ENCODE measurements around the gene DTWD1. TPM values are rescaled to one million over a fixed set of nuclear protein-coding genes. Genes with fewer than 3 reads are reported as not detected.
"Not testable (repeated sequence)": the region's sequence is repeated elsewhere in the genome, so short reads cannot be mapped to it uniquely, and the experiment has no call there.

Gene DTWD1
- total RNA-seq, 1 experiment from 2014 or later: 23.8 TPM

DNA sequence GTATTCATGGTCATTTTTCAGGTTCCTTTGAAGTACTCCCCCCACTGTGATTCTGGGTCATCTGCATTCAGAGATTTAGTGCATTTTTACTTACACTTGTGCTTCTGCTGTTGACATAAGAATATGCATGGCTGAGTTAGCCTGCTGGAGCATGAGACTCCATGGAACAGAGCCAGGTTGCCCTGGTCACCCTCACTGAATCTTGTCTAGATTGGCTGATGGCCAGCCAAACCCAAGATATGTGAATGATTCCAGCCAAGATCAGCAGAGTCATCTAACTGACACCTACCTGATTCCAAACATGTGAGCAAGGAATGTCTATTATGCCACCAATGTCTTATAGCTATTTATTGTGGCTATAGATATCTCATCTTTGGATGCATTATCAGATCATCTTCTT lies 25.1 kb downstream of the DTWD1 start:
- peak; percentile 22 for DNase-seq (ENCODE audit: low read depth)

DNA sequence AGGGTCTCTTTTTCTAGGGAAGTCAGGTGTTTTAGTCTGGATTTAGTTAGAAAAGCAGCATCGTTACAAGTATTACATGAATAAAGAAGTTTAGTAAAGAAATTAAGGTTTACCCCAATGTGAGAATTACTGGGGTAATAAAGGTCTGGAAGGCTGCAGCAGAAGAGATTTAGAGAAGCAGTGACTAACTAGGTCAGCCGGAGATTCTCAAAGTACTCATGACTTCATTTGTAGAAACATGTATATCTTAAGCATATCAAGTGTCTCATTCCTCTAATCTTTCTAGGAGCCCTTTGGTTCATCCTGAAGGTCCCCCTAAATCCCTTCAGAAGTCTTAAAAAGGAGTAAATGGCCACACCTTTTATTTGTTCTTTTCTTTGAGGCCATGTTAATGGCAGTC lies 26.0 kb downstream of the DTWD1 start:
- DNase-seq (ENCODE audit: low read depth): no peak

DNA sequence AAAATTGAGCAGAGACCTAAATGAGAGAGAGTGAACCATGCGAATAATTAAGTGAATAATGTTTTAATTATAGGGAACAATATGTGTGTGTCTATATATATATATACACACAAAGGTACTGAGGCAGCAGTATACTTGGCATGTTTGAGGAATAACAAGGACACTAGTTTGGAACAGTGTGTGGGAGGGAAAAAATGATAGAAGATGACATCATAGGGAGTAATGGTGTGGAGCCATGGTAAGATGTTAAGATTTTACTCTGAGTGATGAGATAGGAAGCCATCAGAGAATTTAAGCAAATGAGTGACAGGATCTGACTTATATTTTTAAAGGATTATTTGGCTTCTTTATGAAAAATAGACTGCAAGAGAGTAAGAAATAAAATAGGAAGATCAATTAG lies 29.1 kb downstream of the DTWD1 start:
- DNase-seq (ENCODE audit: low read depth): no peak

DNA sequence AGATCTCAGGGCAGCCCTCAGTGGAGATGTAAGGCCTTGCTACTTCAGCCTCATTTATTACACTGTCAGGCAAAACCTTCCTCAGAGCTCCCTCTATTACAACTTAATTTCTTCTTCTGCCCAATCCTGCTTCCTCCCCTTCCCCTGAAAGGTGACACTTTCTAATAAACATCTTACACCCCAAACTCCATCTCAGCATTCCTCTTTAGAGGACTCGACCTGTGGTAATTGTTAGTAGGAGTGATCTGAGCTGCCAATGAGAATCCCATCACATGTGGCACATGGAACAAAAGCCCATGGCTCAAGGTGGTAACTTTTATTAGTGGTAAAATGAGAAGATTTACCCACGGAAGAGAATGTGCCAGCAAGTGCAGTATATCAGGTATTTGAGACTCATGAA lies 29.8 kb downstream of the DTWD1 start:
- DNase-seq (ENCODE audit: low read depth): no peak

DNA sequence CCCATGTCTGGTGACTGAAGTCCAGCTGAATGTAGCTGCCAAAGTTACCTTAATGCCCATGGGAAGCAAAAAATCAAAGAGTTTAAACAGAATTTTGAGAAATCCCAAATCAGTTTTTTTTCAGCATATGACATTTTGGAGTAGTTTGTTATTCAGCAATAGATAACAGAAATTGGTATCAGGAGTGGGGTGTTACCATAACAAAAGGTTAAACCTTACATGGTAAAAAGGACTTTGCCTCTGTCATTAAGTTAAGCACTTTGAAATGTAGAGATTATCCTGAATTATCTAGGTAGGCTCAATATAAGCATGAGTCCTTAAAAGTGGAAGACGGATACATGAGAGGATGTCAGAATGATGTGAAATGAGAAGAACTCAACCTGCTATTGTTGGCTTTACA lies 32.1 kb downstream of the DTWD1 start:
- DNase-seq (ENCODE audit: low read depth): no peak

DNA sequence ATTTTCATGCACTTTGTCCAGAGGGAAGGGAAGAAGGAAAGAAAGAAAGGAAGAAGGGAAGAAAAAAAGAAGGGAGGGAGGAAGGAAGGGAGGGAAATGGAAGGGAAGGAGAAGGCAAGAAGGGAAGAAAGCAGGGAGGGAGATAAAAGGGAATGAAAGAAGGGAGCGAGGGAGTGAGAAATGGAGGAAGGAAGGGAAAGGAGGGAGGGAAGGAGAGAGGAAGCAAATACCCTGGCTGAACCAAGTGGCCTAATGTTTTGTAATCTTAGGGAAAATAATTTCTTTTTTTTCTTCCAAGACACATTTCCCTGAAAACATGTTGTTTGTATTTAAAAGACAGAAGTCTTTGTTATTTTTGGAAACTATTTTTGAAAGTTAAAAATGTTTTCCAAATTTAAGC lies 35.9 kb downstream of the DTWD1 start:
- no peak for DNase-seq (ENCODE audit: low read depth)

DNA sequence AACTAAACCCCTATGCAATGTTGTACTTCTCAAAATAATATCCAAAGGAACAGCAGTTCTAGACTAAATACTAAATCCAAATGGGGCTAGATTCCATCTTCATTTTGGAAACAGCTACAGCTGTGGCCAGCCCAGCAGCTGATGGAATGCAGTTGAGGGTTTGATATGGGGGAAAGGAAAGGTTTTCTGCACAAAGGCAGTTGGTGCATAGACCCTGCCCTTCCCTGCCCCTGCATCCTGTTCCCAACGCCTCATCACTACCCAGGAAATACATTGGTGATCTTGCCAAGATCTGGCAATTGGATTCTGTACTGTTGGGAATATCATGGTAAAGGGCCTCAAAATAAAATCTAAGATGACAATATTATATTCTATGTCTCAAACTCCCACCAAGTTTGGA lies 43.9 kb downstream of the DTWD1 start:
- peak; percentile 7 for DNase-seq (ENCODE audit: low read depth)

DNA sequence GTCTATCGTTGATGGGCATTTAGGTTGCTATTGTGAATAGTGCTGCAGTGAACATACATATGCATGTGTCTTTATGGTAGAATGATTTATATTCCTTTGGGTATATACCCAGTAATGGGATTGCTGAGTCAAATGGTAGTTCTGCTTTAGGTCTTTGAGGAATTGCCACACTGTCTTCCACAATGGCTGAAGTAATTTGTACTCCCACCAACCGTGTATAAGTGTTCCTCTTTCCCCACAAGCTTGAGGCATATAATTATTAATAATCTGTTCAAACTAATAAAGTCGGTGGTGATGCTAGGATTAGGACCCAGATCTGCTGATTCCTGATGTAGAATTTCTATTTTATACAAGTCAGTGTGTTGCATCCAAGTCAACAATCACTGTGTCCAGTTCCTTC lies 45.6 kb downstream of the DTWD1 start:
- not testable (repeated sequence) for DNase-seq (ENCODE audit: low read depth)

DNA sequence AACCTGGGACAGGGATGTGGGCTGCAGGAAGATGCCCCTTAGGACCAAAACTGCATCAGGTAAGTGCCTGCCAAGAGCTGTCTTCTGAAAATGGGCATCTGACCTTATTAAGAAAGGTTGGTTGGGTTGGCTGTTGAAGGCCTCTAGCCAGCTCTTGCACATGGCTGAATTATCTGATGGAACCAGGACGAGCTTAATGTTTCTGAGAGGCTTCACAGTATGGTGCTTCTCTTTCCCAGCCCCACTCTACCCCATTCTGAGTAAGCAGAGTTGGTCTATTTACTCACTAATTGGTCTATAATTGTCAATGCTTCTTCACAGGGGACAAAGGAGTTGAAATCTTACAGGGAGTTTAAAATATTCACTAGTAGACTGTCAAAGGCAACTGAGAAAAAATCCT lies 48.4 kb downstream of the DTWD1 start:
- DNase-seq (ENCODE audit: low read depth): no peak

DNA sequence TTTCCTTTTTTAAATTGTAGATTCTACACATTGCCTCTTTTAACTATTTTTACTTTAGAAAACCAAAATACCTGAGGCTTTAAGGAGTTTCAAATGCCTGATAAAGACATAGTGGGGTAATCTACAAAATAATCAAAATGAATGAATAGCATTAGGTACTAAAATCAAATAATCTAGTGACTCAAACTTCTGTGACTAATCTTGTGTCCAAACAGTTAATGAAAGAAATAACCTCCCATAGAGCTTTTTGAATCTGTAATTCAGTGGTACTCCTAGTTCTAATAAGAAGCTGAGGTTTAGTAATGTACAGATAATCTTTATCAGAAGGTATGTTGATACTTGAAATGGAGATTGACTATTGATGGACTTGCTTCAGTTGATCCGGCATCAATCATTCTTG lies 53.0 kb downstream of the DTWD1 start:
- DNase-seq (ENCODE audit: low read depth): no peak

DNA sequence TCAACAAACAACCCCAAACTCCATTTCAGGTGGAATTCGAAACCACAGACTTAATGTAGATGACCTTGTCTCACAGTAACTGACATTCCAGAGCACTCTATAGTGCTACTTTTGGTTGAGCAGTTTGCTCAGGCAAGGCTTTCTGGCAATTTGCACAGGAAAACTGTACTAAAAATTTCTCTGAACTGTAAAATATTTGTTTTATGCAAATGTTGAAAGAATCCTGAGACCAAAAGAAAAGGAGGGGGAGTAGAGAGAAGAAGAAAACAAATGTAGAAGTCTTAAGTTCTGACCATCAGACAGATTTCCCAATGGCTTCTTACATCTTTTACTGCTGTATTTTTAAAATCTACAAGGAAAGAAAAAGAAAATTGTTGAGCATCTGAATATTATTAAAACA lies 53.5 kb downstream of the DTWD1 start:
- peak; percentile 18 for DNase-seq (ENCODE audit: low read depth)

DNA sequence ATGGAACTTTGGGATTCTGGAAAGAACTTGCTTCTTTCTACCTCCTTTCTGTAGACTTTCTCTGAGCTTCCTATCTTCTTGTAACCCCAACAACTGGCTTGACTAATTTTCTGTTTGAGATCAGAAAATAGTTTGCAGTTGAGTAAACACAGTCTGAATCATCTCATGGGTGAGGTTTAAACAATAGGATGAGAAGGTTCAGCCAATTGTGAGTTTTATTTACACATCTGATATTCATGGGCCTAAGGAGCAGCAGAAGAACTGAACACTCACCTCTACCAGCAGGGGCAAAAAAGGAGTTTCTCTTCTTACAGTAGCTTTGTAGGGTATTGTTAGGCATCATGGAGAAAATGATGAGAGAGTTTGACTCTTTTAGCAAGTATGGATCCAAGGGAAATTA lies 54.2 kb downstream of the DTWD1 start:
- DNase-seq (ENCODE audit: low read depth): peak; percentile 96

DNA sequence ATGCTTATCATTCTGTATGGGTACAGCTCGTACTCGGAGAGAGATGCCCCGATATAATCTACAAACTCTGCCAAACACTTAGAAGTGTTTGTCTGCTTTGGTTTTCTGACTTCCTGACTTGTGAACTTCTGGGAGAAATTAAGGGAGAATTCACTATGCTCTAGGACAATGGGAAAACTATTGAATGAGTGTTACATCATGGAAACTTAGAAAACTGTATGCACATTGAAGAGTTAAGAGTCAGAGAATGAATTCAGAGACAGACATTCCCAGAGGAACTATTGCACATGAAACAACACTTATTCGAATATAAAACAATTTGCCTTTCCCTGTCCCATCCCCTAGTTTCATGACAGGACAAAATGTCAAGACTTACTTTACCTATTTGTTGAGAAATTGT lies 57.8 kb downstream of the DTWD1 start:
- DNase-seq (ENCODE audit: low read depth): no peak

DNA sequence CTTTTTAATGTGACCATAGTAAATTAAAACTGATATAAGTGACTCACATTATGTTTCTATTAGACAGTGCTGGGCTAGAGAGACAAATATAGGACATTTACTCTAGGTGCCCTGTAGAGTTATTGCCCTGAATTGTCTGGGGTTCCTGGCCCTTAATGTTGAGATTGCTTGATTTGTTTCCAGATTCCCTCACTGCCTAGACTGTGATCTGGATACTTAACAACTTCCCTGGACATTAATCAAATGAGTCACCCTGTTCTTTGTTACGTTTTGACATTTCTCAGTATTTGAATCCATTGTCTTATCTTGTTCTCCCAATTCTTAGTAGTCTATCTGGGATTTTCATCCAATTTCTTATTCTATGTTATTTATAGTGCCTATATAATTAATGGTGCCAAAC lies 65.8 kb downstream of the DTWD1 start:
- peak; percentile 45 for DNase-seq (ENCODE audit: low read depth)

DNA sequence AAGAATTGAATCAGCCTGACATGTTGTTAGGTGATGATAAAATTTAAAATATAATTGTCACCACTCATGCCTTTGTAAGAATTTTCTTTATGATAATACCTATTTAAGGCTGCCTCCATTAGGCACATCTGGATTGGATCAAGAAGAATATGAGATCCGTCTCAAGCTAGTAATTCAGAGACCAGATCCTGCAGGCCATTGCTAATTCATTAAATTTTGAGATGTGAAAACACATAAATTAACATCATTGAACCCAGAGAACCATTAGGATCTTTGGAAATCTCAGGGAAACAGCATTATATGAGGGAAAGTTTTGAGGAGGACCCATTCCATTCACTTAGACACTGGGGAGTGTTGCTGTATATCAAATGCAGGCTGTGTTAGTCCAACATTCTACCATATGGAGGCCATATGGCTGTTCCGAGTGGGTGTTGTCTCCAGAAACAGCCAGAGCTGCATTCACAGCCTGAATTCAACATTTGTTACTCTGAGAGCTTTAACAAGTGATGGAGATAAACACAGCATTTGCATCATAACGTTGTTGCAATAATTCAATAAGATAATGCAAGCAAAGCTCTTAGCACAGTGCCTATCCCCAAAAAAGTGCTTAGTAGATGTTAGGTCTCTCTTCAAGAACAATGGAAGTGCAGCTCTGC lies 67.4 kb downstream of the DTWD1 start:
- no peak for DNase-seq (ENCODE audit: low read depth)

DNA sequence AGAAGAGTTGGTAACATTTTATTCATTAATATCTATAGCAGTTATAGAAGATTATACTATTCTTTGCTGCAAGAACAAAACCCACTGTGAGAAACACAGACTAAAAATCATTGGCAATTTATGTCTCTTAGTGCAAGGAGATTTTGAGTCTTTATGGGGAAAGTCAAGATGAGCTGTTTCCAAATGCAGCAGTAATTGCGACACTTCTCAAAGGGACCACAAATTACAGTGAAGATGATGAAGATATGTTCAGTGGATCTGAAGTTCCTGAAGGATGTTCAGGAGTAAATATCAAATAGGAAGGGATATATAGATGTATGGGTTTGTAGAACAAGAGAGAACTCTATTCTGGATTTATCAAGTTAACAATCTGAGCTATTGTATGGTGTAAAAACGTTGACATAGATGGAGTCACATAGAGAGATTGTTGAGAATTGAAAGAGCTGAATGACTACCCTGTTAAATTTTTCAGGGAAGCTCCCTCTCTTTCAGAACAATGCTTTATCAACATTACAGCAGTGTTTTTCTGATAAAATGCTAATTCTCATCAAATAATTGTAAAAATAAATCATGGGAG lies 71.8 kb downstream of the DTWD1 start:
- no peak for DNase-seq (ENCODE audit: low read depth)

DNA sequence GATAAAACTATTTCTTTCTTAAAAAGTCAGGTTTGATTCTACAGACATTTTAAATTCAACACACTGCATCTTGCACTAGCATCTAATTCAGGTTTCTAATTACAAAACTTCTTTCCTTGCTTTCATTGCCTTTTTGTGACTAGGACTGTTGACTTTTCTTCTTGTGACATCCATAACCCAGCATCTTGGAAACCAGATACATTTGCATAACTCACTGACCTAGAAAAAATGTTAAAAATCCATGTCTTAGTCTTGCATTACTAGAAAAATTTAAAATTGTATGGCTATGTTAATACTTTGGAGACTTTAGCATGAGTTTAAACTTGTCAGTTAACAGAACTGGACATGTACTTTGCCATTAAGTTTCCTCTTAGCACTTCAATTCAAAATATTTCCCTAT lies 72.7 kb downstream of the DTWD1 start:
- peak; percentile 10 for DNase-seq (ENCODE audit: low read depth)

DNA sequence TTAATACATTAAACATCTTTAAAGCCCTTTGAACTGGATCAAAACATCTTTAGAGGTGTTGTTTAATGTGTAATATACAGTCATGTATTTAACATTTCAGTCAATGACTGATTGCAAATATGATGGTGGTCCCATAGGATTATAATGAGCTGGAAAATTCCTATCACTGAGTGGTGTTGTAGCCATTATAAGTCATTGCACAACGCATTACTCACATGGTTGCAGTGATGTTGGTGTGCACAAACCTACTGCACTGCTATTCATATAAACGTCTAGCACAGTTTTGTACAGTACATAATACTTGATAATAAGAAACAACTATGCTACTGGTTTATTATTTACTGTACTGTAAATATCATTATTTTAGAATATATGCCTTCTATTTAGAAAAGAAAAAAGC lies 75.6 kb downstream of the DTWD1 start:
- DNase-seq (ENCODE audit: low read depth): peak; percentile 34

DNA sequence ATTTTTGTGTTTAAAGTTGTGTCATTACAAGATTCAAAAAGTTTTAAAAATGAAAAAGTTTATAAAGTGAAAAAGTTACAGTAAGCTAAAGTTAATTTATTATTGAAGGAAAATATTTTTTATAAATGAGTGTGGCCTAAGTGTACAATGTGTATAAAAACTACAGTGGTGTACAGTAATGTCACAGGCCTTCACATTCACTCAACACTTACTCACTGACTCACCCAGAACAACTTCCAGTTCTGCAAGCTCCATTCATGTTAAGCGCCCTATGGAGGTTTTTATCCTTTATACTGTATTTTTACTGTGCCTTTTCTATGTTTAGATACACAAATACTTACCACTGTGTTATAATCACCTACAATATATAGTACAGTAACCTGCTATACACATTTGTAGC lies 76.3 kb downstream of the DTWD1 start:
- peak; percentile 20 for DNase-seq (ENCODE audit: low read depth)

DNA sequence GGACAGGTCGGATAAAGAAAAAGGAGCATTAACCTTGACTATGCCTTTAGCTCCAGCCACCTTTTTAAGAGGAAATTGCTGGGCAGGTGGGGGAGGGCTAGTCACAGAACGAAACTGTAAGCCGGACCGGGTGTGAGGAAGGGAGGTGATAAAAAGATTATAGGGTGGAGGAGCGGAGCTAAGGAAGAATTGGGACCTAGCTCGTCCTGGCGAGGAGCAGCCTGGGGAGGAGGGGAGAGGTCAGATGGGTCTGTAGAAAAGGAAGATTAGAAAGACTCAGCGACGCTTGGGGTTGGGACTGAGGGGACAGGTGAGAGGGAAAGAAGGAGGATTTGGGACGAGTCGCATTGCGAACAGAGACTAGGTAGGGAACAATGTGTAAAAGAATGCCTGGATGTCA lies 82.1 kb downstream of the DTWD1 start:
- not testable (repeated sequence) for DNase-seq (ENCODE audit: low read depth)

All from LHCN-M2 (cell line).